ENCODE data around the gene AUTS2.

AUTS2 gene

GRCh38 chr7:69889338-69889975 is 291.2 kb downstream of the AUTS2 start:
- TF ChIP-seq CTCF (IDR thresholded peaks at IDR 0.05; ENCODE audit: low read depth, low read length): no peak
- no peak overlapping the region for H3K4me3 ChIP-seq (ENCODE audit: low read depth, low read length)

DNA sequence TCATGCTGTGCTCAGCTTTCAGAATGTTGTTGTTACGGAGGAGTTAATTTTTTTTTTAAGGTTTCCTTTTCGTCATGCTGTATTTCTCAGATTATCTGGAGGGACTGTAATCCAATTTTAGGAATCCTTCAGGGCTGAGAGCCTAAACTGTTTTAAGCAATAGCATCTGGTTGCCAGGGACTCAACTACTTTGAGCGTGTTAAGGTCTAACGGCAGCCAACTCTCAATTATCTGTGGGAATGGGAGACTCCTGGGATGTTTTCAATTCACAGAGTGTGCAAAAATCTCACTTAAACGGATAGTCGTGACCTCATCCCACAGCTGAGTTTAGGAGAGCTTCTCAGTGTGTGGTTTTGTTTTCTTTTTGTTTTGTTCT is 291.7 kb downstream of the AUTS2 start:
- TF ChIP-seq CTCF (IDR thresholded peaks at IDR 0.05; ENCODE audit: low read depth, low read length): no peak
- no peak overlapping the region for H3K4me3 ChIP-seq (ENCODE audit: low read depth, low read length)

- TF ChIP-seq CTCF (IDR thresholded peaks at IDR 0.05; ENCODE audit: low read depth, low read length): no peak
- H3K4me3 ChIP-seq (ENCODE audit: low read depth, low read length): no peak overlapping the region
Observed at GRCh38 chr7:69892790-69893189, 294.5 kb downstream of the AUTS2 start.

- H3K4me3 ChIP-seq (ENCODE audit: low read depth, low read length): no peak overlapping the region
- no peak for TF ChIP-seq CTCF (IDR thresholded peaks at IDR 0.05; ENCODE audit: low read depth, low read length)
Observed at GRCh38 chr7:69893906-69894305, 295.6 kb downstream of the AUTS2 start.

DNA sequence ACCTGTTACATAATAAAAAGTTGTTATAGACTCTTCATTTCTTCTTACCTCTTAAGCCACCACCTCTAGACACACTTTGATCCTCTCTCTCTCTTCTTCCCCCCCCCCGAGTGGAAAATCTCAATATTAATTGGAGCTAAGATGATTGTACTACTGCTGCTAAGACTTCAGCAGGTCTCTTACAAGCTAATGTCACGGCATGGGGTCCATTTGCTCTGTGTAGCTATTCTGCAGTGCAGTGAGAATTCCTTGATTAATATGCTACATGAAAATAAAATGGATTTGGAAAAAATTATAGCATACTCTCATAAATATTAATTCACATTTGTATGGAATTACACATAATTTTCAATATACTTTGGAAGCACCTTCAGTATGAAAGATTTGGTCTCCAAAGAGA is 297.2 kb downstream of the AUTS2 start:
- TF ChIP-seq CTCF (IDR thresholded peaks at IDR 0.05; ENCODE audit: low read depth, low read length): no peak
- H3K4me3 ChIP-seq (ENCODE audit: low read depth, low read length): no peak overlapping the region

- no peak overlapping the region for H3K4me3 ChIP-seq (ENCODE audit: low read depth, low read length)
- TF ChIP-seq CTCF (IDR thresholded peaks at IDR 0.05; ENCODE audit: low read depth, low read length): no peak
Observed at GRCh38 chr7:69896121-69896520, 297.8 kb downstream of the AUTS2 start.

DNA sequence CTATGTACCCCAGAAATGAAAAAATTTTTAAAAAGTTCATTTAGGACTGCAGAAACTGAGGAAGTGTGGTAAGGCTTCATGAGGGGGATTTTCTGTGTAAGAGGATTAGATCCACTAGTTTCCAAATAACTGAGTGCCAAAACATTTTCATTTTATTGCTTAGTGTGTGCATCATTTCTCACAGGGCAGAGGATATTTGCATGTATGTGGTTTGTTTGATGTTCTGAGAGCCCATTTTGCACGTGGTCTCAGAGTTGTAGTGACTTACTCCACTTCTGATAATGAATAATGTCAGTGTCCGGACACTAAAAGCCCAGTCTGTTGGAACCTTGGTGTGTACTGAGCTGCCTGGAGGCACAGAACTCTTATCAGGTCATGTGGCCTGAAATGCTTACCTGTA is 299.9 kb downstream of the AUTS2 start:
- H3K4me3 ChIP-seq (ENCODE audit: low read depth, low read length): no peak overlapping the region
- TF ChIP-seq CTCF (IDR thresholded peaks at IDR 0.05; ENCODE audit: low read depth, low read length): no peak
